ENCODE results near the gene INSYN2B. TPM values are rescaled to one million over a fixed set of nuclear protein-coding genes. Genes with fewer than 3 reads are reported as not detected.

The INSYN2B gene
- total RNA-seq, 1 donor from 2014 or later, result 1.5 TPM

DNA sequence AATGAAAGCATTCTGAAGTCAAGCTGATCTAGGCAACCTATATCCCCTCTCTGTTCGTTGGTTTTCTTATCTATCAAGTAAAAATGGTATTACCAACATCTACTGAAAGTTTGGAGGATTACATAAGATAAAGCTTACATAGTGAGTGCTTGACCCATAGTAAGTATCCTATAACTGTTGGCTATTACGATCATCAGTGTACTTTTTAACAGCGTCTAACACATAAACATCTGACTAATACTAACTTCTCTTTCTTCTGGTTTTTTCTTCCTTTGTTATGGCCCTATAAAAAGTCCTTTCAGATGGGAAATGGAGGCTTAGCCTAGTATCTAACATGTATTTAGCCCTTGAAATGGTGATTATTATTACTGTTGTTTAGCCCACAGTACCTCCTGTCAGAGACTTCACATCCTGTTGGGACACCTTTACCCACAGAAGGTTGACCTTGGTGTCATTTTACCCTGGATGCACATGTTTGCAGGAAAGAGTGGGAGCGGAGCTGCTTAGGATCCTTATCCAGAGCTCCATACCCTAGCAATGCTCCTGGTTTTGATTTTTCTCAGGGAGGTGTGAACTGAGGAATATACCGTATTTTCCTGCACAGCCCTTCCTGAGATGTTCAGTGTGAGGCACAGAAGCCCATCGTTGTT lies 6.0 kb downstream of the INSYN2B start:
- H3K4me1 Mint-ChIP-seq (ENCODE audit: unreplicated experiment), result peaks cover 26% of the 10 kb centered on the region
- no peak overlapping the region for H3K27ac Mint-ChIP-seq
- TF ChIP-seq CTCF (conservative IDR thresholded peaks at IDR 0.05), result no peak
- peaks cover 39% of the 10 kb centered on the region for H3K27me3 Mint-ChIP-seq
- DNase-seq (ENCODE audit: extremely low spot score, unreplicated experiment), result no peak
- H3K4me3 Mint-ChIP-seq, result no peak overlapping the region
- peaks cover 3% of the 10 kb centered on the region for H3K9me3 Mint-ChIP-seq
- H3K36me3 Mint-ChIP-seq, result no peaks in the 10 kb centered on the region

DNA sequence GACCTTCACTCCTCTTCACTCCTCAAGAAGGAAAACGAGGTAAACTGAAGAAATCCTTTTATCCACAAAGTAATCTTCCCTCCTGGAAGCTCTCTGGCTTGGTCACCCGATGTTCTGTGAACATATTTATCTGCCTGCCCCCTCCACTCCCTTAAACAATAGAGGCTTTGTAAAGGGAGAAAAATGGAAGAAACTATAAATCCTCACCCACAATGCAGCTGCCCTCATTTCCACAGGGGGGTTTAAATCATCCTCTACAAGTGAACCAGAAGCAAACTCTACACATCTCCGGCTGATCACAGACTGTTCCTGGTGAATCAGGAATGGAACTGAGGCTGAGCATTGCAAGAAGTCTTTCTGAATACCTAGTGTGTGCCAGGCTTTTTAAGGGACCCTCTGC lies 7.2 kb downstream of the INSYN2B start:
- peaks cover 30% of the 10 kb centered on the region for H3K27me3 Mint-ChIP-seq
- no peaks in the 10 kb centered on the region for H3K36me3 Mint-ChIP-seq
- DNase-seq (ENCODE audit: extremely low spot score, unreplicated experiment), result no peak
- no peak overlapping the region for H3K27ac Mint-ChIP-seq
- H3K9me3 Mint-ChIP-seq, result peaks cover 3% of the 10 kb centered on the region
- no peak for TF ChIP-seq CTCF (conservative IDR thresholded peaks at IDR 0.05)
- peaks cover 18% of the 10 kb centered on the region for H3K4me1 Mint-ChIP-seq (ENCODE audit: unreplicated experiment)
- H3K4me3 Mint-ChIP-seq, result no peak overlapping the region

DNA sequence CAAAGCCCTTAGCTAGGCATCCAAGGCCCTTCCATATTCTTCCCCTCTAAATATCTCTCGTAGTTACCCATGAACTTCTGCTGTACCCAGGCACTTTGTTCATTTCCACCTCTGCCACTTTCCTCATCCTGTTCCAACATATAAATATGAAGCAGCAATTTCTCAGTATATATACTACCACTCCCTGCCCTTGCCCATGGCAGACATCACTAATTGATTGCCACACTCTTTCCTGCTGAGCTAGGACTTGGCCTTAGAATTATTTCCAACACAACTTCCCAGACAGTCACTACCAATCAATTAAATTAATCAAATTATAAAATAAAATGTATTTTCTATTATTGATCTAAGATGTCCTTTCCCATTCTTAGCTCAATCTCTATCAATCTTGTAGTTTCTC lies 8.5 kb downstream of the INSYN2B start:
- no peak for DNase-seq (ENCODE audit: extremely low spot score, unreplicated experiment)
- TF ChIP-seq CTCF (conservative IDR thresholded peaks at IDR 0.05), result no peak
- no peaks in the 10 kb centered on the region for H3K36me3 Mint-ChIP-seq
- H3K4me3 Mint-ChIP-seq, result no peak overlapping the region
- peaks cover 3% of the 10 kb centered on the region for H3K9me3 Mint-ChIP-seq
- H3K27ac Mint-ChIP-seq, result no peak overlapping the region
- H3K27me3 Mint-ChIP-seq, result peaks cover 23% of the 10 kb centered on the region
- peaks cover 27% of the 10 kb centered on the region for H3K4me1 Mint-ChIP-seq (ENCODE audit: unreplicated experiment)

GRCh38 chr5:169970911-169971765 lies 9.2 kb downstream of the INSYN2B start:
- Mint-ChIP-seq H3K9me3 (peaks cover 3% of the 10 kb centered on the region), H3K4me3 (peak overlapping the region; percentile 37), H3K27me3 (peaks cover 20% of the 10 kb centered on the region), H3K36me3 (no peaks in the 10 kb centered on the region), H3K4me1 (ENCODE audit: unreplicated experiment) (peaks cover 27% of the 10 kb centered on the region), H3K27ac (peak overlapping the region; percentile 64)
- DNase-seq (ENCODE audit: extremely low spot score, unreplicated experiment), result no peak
- TF ChIP-seq CTCF (conservative IDR thresholded peaks at IDR 0.05), result no peak

DNA sequence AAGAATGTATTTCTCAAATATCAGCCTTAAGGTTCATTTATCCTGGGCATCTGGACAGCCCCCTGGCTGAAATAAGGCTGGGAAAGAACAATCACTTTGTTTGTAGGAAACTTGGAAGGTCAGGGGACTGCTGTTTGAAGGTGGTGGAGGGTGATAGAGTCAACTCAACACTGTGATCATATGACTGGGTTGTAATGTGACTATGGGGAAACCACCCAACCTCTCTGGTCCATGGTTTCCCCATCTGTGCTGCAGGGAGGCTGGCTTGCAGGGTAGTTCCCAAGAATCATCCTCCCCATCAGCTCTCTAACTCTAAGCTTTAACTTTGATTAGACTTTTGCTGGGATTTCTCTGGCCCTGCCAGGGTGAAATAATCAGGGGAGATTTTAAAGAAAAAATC lies 10.0 kb downstream of the INSYN2B start:
- Mint-ChIP-seq H3K27ac (peak overlapping the region; percentile 64), H3K36me3 (no peaks in the 10 kb centered on the region), H3K4me3 (no peak overlapping the region), H3K4me1 (ENCODE audit: unreplicated experiment) (peaks cover 27% of the 10 kb centered on the region), H3K9me3 (peaks cover 3% of the 10 kb centered on the region), H3K27me3 (peaks cover 17% of the 10 kb centered on the region)
- TF ChIP-seq CTCF (conservative IDR thresholded peaks at IDR 0.05), result no peak
- no peak for DNase-seq (ENCODE audit: extremely low spot score, unreplicated experiment)
